NCI-H2227 (cell line): ENCODE measurements around the gene KCTD7.
"Not testable (repeated sequence)": the region's sequence is repeated elsewhere in the genome, so short reads cannot be mapped to it uniquely, and the experiment has no call there.

Source experiments
- DNase-seq: peaks from one replicate; lab custom pipeline; 2025; ENCODE audit not compliant: unreplicated experiment; lab: John Stamatoyannopoulos, UW

KCTD7 gene

DNA sequence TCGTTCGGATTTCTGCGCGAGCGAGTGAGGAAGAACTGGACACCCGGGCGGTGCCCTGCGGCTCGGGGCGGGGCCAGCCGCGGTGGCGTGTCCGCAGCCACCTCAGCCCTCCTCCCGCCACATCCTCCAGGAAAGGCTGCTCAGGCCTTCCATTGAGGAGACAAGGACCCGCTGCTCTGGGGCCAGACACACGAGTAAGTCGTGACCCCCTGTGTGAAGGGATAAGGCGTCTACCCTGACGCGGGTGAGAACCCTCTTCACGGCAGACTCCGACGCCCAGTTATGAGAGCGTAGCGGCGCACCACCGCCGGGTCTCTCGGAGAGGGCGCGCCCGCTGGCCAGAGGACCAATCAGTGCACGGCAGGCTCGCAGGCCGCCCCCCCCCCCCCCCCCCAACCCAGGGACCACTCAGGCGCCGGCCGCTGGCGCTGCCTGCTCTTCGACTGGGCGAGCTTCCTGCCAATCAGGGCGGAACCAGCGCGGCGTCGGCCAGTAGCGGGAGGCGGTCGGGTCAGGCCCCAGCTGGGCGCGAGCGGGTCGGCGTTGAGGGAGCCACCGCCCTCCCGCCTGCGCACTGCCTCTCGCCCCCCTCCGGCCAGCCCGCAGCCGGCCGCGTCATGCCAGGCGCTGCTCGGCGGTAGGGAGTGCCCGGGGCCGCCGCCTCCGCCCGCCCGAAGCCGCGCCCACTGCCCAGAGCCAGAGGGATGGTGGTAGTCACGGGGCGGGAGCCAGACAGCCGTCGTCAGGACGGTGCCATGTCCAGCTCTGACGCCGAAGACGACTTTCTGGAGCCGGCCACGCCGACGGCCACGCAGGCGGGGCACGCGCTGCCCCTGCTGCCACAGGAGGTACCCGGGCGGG, at the start of gene KCTD7:
Gene KCTD7 (plus strand): TSS at position 521 of the 861 bp plus-strand sequence. CDS start 184 bp downstream, at position 705.
- peak; percentile 99 for DNase-seq

DNA sequence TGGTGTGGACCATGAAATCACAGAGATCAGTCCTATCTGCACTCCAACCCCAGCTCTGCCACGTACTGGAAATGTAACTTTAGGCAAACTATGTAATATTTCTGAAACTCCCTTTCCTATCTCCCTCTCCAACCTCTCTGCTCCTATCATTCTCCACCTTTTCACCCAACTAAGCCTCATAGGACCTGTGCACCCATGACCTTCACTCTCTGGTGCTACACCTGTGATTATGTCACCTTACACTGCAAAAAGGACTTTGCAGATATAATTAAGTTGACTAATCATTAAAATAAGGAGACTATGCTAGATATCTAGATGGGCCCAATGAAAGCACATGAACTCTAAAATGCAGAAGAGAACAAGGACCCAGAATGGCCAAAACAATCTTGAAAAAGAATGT, 48.3 kb upstream of the KCTD7 start:
- DNase-seq = not testable (repeated sequence)

DNA sequence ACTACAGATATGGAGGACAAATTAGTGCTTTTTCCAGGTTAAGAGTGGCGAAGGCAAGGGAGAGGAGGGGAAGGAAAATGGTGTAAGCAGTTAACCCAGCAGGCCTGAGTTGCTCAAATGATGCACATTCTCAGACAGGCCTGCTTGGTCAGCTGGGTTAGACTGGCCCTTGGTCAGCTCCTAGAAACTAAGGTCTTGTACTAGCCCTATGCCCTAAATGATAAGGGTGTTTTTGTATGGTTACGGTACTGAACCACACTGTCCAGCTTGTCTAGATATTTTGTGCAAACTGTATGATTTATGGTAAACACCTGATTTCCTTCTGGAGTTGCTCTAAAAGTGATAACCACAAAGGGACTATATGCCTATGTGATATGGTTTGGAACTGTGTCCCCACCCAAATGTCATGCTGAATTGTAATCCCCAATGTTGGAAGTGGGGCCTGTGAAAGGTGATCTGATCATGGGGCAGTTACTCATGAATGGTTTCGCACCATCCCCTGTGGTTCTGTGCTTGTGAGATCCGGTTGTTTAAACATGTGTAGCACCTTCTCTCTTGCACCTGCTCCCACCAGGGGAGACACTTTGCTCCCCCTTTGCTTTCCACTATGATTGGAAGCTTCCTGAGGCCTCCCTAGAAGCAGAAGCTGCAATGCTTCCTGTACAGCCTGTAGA, 45.7 kb upstream of the KCTD7 start:
- DNase-seq = not testable (repeated sequence)

DNA sequence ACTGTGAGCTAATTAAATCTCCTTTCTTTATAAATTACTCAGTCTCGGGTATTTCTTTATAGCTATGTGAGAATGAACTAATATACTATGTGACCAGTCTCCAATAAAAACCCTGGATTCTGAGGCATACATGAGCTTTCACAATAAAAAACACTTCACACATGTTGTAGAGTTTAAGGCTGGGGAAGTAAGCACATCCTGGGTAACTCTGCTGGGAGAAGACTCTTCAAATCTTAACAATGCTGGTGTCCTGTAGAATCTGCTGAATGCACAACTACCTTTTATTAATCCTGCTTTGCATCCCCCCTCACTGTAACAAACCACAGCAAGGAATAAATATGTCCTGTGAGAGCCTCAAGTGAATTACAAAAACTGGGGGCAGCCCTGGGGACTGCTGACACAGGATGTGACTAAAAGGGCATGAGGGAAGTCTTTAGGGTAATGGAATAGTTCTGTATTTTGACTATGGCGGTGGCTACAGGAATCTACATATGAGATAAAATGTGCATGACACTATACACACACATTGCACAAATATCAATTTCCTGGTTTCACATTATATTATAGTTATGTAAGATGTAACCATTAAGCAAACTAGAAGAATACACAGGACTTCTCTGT, 45.1 kb upstream of the KCTD7 start:
- no peak for DNase-seq

DNA sequence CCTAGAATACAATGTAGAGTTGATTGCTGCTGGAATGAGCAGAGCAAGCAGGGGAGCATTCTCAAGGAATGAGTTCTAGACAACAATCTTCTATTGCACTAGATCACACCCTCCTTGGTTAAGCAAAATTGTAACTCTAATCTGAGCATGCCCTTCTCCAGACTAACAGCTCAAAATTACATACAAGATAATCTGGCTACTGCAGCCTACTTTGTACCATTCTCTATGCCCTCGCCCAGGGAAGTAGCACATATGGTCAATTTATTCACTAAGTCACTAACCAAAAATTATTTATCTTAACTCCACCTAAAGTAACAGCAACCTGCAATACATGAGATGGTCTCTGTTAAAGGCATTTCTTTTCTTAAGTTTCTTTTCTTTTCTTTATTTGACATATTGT, 42.5 kb upstream of the KCTD7 start:
- no peak for DNase-seq

DNA sequence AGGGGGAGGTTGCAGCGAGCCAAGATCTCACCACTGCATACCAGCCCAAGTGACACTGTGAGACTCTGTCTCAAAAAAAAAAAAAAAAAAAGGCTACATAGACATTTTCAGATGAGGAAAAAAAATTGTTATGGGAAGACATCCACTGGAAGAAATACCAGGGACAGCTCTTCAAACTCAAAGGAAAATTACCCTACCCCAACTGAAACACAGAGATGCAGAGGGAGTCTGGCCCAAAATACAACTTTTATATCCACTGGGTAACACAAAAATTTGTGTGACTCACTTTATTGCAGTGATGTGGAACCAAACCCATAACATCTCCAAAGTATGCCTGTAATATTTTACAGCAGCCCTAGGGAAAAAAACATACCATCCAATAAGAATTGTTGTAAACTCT, 40.5 kb upstream of the KCTD7 start:
- DNase-seq = not testable (repeated sequence)

DNA sequence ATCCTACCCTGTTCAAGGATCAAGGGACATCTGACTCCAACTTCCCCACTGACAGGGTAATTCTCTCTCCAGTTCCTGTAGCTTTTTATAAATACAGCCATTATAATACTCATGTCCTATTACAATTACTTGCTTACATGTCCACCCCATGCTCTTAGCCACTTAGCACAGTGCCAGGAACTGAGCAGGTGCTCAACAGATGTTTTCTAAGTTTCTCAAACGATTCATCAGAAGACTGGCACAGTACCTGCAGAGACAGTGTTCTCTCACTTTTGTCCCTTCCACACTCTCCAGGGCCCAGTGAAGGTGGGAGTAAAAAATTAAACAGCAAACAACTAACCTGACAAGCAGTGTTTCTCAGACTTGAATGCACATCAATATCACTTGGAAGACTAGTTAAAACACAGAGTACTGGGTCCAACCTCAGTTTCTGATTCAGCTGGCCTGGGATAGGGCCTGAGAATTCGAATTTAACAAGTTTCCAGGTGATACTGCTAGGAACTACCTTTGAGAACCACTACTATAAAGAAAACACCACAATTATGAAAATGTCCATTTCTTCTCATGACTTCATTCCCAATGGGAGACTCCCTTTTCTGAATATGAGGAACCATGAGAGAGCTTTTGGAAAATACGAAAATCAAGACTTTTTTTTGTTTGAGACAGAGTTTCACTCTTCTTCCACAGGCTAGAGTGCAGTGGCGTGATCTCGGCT, 39.7 kb upstream of the KCTD7 start:
- DNase-seq = not testable (repeated sequence)

DNA sequence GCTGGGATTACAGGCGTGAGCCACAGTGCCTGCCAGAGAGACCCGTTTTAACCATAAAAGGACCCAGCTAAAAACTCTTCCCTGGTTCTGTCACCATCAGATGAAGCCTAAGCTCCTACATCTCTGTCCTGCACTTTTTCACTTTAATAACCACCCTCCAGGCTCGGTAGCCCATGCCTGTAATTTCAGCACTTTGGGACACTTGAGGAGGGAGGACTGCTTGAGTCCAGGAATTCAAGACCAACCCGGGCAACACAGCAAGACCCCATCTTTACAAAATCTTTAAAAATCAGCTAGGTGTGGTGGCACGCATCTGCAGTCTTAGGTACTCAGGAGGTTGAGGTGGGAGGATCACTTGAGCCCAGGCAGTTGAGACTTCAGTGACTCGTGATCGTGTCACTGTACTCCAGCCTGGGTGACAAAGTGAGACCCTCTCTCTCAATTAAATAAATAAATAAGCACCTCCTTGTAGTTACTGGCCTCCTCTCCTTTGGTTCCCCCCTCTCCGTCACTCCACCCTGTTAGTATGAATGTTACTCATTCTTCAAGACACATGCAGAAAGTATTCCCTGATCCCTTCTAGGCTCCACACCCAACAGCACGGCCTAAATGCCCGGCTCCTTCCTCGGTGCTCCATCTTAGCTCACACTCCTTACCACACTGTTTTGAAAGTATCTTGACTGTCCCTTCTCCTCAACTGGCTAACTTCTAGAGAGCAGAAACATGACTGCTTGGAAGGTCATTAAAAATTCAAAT, 38.2 kb upstream of the KCTD7 start:
- DNase-seq = not testable (repeated sequence)

DNA sequence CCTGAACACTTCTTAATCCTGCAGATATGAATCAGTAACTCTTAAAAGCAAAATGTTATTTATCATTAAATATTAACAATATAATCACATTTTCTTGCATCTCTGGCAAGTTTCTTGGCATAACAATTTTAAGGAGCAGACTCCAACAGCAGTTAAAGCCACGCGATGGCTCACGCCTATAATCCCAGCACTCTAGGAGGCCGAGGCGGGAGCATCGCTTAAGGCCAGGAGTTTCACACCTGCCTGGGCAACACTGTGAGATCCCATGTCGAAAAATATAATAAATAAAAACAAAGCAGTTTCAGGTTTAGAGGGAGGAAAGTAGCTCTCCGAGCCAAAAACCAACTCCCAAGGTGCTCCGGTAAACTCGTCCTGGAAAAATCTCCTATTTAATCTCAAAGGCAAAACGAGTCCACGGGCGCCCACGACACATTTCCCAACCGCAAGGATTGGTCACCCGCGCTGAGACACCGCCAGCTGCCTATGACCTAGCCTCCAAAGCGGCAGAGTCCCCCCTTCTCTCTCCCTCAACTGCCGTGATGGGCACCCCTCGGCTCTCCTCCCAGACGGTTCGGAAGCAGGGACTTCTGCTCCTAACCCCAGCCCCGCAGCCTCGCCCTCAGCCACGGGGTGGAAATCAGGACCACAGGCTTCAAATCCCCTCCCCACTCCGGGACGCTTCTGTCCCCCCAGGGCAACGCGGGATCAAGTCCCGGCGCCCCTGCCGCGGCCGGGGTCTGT, 37.5 kb upstream of the KCTD7 start:
- DNase-seq = not testable (repeated sequence)

DNA sequence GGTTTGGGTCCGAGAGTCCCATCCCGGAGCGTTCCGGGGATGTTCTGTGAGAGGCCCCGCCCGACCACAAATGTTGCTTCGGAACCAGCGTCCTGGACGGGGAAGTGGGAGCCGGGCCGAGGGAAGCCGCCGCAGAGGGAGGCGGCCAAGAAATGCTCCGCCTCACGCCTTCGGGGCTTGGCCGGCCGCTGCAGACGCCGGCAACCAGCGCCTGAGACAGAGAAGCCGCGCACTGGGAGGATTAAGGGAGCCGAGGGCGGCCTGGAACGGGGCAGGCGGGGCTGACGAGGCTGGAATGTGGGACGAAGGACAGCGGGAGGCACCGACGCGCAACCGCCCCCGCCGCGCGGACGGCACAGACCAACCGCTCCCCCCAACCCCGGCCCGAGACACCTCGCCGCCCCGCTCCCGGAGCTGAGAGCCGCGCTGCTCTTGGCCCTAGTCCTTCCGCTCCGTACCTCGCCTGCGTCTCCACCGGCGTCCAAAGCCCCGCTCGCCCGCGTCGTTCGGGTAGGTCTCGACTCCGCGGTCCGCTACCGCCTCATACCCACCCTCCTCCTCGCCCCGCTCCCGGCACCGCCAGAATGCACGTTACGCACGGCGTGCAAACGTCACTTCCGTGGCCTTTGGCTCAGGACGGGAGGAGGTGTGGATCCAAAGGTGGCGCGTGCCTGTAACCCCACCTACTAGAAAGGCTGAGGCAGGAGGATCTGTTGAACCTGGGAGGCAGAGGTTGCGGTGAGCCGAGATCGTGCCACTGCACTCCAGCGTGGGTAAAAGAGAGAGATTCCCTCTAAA, 36.7 kb upstream of the KCTD7 start:
- peak; percentile 96 for DNase-seq

DNA sequence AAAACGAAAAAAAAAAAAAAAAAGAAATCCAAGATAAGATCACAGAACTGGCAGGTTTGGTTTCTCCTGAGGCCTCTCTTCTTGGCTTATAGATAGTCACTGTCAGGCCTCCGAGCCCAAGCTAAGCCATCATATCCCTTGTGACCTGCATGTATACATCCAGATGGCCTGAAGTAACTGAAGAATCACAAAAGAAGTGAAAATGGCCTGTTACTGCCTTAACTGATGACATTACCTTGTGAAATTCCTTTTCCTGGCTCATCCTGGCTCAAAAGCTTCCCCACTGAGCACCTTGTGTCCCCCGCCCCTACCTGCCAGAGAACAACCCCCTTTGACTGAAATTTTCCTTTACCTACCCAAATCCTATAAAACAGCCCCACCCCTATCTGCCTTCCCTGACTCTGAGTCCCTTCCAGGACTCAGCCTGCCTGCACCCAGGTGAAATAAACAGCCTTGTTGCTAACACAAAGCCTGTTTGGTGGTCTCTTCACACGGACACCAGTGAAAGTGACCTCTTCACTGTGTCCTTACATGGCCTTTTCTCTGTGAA, 36.0 kb upstream of the KCTD7 start:
- DNase-seq = not testable (repeated sequence)

DNA sequence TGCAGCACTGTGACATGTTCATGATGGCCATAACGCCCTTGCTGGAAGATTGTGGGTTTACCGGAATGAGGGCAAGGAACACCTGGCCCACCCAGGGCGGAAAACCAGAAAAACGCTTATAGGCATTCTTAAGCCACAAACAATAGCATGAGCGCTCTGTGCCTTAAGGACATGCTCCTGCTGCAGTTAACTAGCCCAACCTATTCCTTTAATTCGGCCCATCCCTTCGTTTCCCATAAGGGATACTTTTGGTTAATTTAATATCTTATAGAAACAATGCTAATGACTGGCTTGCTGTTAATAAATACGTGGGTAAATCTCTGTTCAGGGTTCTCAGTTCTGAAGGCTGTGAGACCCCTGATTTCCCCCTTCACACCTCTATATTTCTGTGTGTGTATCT, 34.6 kb upstream of the KCTD7 start:
- not testable (repeated sequence) for DNase-seq

DNA sequence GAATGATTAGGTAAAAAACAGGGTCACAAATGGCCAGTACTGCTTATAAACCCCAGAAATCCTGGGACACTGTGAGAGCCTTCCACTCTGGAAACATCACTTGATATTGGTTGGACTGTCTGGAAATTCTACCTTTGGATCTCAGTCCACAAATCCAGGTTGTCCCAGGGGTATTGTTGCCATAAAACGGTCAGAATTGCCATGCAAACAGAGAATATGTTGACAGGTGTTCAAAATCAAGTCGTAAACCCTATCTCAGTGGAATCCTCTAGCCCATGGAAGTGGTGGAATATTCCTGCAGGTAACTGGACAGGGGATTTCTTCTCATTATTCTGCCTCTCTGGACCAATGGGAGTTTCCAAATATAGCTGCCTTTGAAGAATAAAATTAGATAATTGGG, 31.2 kb upstream of the KCTD7 start:
- DNase-seq = no peak

DNA sequence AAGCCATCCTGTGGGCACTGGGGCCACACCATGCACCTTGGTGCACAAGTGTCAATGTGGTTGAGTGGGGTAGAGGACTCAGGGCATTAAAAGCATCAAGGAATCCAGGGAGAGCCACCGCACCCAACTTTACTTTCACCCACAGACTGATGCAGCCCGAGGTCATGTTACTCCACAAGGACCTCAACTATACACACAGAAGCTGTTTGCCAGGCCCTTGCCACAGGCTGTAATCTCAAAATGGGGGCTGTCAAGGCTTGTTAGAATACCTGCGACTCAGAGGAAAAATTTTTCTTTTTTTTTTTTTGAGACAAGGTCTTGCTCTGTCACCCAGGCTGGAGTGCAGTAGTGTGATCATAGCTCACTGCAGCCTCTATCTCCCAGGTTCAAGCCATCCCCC, 26.5 kb upstream of the KCTD7 start:
- no peak for DNase-seq

DNA sequence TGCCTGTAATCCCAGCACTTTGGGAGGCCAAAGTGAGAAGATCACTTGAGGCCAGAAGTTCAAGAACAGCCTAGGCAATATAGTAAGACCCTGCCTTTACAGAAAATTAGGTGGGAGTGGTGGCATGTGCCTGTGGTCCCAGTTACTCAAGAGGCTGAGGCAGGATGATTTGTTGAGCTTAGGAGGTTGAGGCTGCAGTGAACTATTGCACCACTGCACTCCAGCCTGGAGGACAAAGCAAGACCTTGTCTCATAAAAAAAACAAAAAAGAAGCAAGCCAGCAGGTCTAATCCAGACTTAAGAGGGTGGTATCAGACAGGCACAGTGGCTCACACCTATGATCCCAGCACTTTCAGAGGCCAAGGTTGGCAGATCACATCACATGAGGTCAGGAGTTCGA, 24.5 kb upstream of the KCTD7 start:
- DNase-seq = no peak

DNA sequence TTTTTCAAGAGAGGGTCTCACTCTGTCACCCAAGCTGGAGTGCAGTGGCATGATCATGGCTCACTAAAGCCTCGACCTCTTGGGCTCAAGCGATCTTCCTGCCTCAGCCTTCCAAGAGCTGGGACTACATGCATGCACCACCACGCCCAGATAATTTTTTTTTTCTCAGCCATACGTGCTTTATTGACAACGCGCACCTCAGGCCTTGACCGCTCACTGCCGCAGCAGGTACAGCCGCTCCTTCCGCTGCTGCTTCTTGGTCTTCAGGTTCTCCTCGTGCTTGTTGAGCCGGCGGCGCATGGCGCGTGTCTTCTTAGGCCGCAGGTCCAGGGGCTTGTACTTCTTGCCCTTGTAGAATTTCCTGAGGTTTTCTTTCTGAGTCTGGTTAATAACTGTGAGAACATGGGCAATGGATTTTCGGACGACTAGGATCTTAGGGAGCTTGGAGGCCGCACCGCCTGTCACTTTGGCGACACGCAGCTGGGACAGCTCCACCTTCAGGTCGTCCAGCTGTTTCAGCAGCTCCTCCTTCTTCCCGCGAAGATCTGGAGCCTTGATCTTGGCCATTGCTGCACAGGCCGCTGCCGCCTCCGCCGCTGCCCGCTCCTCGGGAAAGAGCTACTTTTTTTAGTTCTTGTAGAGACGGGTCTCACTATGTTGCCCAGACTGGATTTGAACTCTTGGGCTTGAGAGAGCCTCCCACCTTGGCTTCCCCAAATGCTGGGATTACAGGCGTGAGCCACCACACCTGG, 22.0 kb upstream of the KCTD7 start:
- not testable (repeated sequence) for DNase-seq

DNA sequence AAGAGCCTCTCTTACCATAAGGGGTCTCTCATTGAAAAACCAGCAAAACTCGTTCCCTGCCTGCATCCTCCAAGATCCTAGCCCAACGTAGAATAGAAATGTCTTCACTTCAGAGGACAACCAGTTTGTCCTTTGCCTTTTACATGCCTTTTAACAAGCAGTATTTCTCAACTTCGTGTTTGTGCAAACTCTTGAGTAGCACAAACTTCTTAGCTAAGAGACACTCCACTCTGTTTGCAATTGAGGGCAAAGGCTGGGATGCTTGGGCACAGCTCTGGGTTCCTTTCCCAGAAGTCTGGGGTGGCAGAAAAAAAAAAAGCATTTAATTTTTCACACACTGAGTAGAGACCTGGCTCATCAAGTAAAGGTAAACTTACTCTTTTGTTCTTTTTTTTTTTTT, 19.5 kb upstream of the KCTD7 start:
- no peak for DNase-seq

DNA sequence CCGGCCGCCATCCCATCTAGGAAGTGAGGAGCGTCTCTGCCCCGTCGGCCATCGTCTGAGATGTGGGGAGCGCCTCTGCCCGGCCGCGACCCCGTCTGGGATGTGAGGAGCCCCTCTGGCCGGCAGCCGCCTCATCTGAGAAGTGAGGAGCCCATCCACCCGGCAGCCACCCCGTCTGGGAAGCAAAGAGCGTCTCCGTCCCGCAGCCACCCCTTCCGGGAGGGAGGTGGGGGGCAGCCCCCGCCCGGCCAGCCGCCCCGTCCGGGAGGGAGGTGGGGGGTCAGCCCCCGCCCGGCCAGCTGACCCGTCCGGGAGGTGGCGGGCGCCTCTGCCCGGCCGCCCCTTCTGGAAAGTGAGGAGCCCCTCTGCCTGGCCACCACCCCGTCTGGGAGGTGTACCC, 14.1 kb upstream of the KCTD7 start:
- not testable (repeated sequence) for DNase-seq
